SK-N-SH treated with all-trans-retinoic acid at 6 μM for 48 hours (cell line): Measurements from ENCODE around the gene DIAPH1.

Experiments
- ATAC-seq: fragments of 200-7000 bp; cut with Tn5 transposase; 3 replicates; pipeline ENCODE4 v1.9.1; 2020; ENCODE audit warnings: mild to moderate bottlenecking, moderate library complexity
- ARNTL ChIP-seq: fragments of 450-650 bp; formaldehyde crosslinking; IDR thresholded peaks from 2 replicates; pipeline ENCODE4 v1.5.0; 2020; ENCODE audit warnings: low read depth, mild to moderate bottlenecking, moderate library complexity, borderline replicate concordance
- BACH2 ChIP-seq: fragments of 250-450 bp; sonication (Bioruptor Pico); IDR thresholded peaks from 2 replicates; pipeline ENCODE4 v1.9.0; 2021; ENCODE audit warnings: mild to moderate bottlenecking, borderline replicate concordance
- CSDC2 ChIP-seq: fragments of 250-450 bp; sonication (Bioruptor Pico); IDR thresholded peaks from 2 replicates; pipeline ENCODE4 v1.5.0; 2020; ENCODE audit warnings: mild to moderate bottlenecking, moderate library complexity
- ESRRG ChIP-seq: fragments of 250-450 bp; sonication (Bioruptor Pico); IDR thresholded peaks from 2 replicates; pipeline ENCODE4 v1.6.1; 2021; ENCODE audit warnings: mild to moderate bottlenecking
- GLIS3 ChIP-seq: fragments of 250-450 bp; sonication (Bioruptor Pico); IDR thresholded peaks from 2 replicates; pipeline ENCODE4 v1.5.0; 2020; ENCODE audit warnings: mild to moderate bottlenecking, moderate library complexity
- ISL1 ChIP-seq: fragments of 250-450 bp; sonication (Bioruptor Pico); IDR thresholded peaks from 2 replicates; pipeline ENCODE4 v2.1.2; 2022; ENCODE audit warnings: mild to moderate bottlenecking, moderate library complexity
- OSR1 ChIP-seq: fragments of 250-450 bp; sonication (Bioruptor Pico); IDR thresholded peaks from 2 replicates; pipeline ENCODE4 v1.8.0; 2022; ENCODE audit warnings: moderate library complexity, mild to moderate bottlenecking, inconsistent platforms
- PPARA ChIP-seq: fragments of 250-450 bp; sonication (Bioruptor Pico); IDR thresholded peaks from 2 replicates; pipeline ENCODE4 v1.5.0; 2020; ENCODE audit warnings: mild to moderate bottlenecking, borderline replicate concordance
- RARB ChIP-seq: fragments of 250-450 bp; sonication (Bioruptor Pico); IDR thresholded peaks from 2 replicates; pipeline ENCODE4 v1.8.0; 2021; ENCODE audit warnings: mild to moderate bottlenecking, moderate library complexity
- TCF4 ChIP-seq: fragments of 250-450 bp; sonication (Bioruptor Pico); IDR thresholded peaks from 2 replicates; pipeline ENCODE4 v1.8.0; 2021; ENCODE audit warnings: mild to moderate bottlenecking, moderate library complexity, borderline replicate concordance
- TOX ChIP-seq: fragments of 250-450 bp; sonication (Bioruptor Pico); IDR thresholded peaks from 2 replicates; pipeline ENCODE4 v1.8.0; 2021; ENCODE audit warnings: mild to moderate bottlenecking, moderate library complexity, borderline replicate concordance
- ZC3H10 ChIP-seq: fragments of 250-450 bp; sonication (Bioruptor Pico); IDR thresholded peaks from 2 replicates; pipeline ENCODE4 v1.5.1; 2021; ENCODE audit warnings: mild to moderate bottlenecking, moderate library complexity
- ZFP3 ChIP-seq: fragments of 250-450 bp; sonication (Bioruptor Pico); IDR thresholded peaks from 2 replicates; pipeline ENCODE4 v1.5.0; 2020; ENCODE audit warnings: mild to moderate bottlenecking, moderate library complexity
- ZFP30 ChIP-seq: fragments of 450-650 bp; formaldehyde crosslinking; IDR thresholded peaks from 2 replicates; pipeline ENCODE4 v1.5.0; 2022; ENCODE audit warnings: mild to moderate bottlenecking, moderate library complexity
- ZNF565 ChIP-seq: fragments of 450-650 bp; formaldehyde crosslinking; conservative IDR thresholded peaks from 2 replicates; pipeline ENCODE4 v1.5.0; 2020; ENCODE audit warnings: low read depth, mild to moderate bottlenecking, moderate library complexity
- ZNF70 ChIP-seq: fragments of 450-650 bp; formaldehyde crosslinking; IDR thresholded peaks from 2 replicates; pipeline ENCODE4 v1.5.0; 2020; ENCODE audit warnings: mild to moderate bottlenecking, moderate library complexity
- ZNF8 ChIP-seq: fragments of 450-650 bp; formaldehyde crosslinking; IDR thresholded peaks from 2 replicates; pipeline ENCODE4 v1.5.0; 2020; ENCODE audit warnings: mild to moderate bottlenecking, moderate library complexity
- TF ChIP-seq, protein P1 (sequence below): fragments of 250-450 bp; sonication (Bioruptor Pico); IDR thresholded peaks from 2 replicates; pipeline ENCODE4 v1.5.0; 2020; ENCODE audit warnings: mild to moderate bottlenecking, moderate library complexity
- TF ChIP-seq, protein P2 (sequence below): fragments of 250-450 bp; sonication (Bioruptor Pico); IDR thresholded peaks from 2 replicates; pipeline ENCODE4 v1.8.0; 2021; ENCODE audit warnings: low read depth, mild to moderate bottlenecking, moderate library complexity, borderline replicate concordance
- TF ChIP-seq, protein P3 (sequence below): fragments of 250-450 bp; sonication (Bioruptor Pico); IDR thresholded peaks from 2 replicates; pipeline ENCODE4 v1.5.1; 2020; ENCODE audit warnings: low read depth, mild to moderate bottlenecking, moderate library complexity
- TF ChIP-seq, protein P4 (sequence below): fragments of 250-450 bp; sonication (Bioruptor Pico); IDR thresholded peaks from 2 replicates; pipeline ENCODE4 v1.5.1; 2021; ENCODE audit warnings: mild to moderate bottlenecking, moderate library complexity
- TF ChIP-seq, protein P5 (sequence below): fragments of 250-450 bp; sonication (Bioruptor Pico); IDR thresholded peaks from 2 replicates; pipeline ENCODE4 v1.8.0; 2020; ENCODE audit warnings: mild to moderate bottlenecking, moderate library complexity, borderline replicate concordance

DIAPH1 gene

DNA sequence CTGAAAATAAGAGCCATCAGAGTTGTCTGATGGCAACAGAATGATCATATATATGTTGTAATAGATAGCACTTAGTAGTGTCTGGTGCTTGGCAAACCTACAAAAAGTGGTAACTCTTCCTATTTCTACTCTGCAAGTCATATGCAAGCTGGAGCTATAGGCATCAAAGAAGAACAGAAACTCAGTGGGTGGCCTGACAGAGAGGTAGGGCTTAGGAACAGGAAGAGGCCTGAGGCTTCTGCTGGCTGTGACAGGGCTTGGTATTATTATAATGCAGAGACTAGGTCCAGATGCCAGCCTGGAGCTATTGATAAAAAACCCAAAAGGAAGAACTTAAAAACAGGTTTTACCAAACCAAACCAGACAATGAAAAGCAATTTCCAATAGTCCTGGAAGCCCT, 4.4 kb upstream of the DIAPH1 start:
- TF ChIP-seq ZFP30 (CRISPR knock-in tag) (no peak), OSR1 (no peak), CSDC2 (no peak), ARNTL (CRISPR knock-in tag) (no peak)
- TF ChIP-seq, protein P1, sequence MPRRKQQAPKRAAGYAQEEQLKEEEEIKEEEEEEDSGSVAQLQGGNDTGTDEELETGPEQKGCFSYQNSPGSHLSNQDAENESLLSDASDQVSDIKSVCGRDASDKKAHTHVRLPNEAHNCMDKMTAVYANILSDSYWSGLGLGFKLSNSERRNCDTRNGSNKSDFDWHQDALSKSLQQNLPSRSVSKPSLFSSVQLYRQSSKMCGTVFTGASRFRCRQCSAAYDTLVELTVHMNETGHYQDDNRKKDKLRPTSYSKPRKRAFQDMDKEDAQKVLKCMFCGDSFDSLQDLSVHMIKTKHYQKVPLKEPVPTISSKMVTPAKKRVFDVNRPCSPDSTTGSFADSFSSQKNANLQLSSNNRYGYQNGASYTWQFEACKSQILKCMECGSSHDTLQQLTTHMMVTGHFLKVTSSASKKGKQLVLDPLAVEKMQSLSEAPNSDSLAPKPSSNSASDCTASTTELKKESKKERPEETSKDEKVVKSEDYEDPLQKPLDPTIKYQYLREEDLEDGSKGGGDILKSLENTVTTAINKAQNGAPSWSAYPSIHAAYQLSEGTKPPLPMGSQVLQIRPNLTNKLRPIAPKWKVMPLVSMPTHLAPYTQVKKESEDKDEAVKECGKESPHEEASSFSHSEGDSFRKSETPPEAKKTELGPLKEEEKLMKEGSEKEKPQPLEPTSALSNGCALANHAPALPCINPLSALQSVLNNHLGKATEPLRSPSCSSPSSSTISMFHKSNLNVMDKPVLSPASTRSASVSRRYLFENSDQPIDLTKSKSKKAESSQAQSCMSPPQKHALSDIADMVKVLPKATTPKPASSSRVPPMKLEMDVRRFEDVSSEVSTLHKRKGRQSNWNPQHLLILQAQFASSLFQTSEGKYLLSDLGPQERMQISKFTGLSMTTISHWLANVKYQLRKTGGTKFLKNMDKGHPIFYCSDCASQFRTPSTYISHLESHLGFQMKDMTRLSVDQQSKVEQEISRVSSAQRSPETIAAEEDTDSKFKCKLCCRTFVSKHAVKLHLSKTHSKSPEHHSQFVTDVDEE: no peak
- no peak for ATAC-seq

DNA sequence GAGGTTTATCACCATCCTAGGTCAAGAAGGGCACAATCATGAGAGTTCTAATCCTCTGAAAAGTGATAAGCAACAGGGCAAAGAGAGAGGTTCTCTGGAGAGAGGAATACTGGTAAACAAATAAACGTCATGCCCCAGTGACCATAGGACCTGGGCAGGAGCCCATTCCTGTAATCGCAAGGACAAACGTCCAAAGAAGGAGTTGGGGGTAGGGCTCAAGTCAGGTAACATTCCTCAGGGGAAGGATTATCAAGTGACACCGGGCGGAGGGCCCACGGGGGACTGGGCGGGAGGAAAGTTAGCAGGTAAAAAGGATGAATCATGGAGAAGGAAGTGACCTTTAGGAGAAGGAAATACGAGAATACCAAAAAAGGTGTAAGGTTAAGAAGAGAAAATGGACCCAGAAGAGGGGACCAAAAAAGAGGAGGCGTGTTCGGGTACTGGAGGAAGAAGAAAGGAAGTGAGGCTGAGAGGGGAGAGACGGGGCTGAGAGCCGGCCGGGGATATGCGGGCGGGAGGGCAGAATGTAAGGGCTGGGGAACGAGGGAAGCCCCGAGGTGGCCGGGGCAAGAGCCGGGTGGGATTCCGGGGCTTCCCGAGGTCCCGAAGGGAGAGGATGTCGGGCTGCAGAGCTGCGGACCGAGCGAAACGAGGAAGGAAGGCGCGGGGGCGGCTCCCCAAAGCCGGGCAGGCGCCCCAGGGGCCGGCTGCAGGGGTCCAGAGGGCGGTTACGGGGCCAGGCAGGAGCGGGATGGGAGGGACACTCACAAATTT, 583 bp downstream of the DIAPH1 start:
- TF ChIP-seq GLIS3 (CRISPR knock-in tag) (no peak), ZNF70 (no peak), OSR1 (no peak), ZC3H10 (CRISPR knock-in tag) (no peak), ARNTL (CRISPR knock-in tag) (no peak), ESRRG (no peak)
- TF ChIP-seq, protein P2, sequence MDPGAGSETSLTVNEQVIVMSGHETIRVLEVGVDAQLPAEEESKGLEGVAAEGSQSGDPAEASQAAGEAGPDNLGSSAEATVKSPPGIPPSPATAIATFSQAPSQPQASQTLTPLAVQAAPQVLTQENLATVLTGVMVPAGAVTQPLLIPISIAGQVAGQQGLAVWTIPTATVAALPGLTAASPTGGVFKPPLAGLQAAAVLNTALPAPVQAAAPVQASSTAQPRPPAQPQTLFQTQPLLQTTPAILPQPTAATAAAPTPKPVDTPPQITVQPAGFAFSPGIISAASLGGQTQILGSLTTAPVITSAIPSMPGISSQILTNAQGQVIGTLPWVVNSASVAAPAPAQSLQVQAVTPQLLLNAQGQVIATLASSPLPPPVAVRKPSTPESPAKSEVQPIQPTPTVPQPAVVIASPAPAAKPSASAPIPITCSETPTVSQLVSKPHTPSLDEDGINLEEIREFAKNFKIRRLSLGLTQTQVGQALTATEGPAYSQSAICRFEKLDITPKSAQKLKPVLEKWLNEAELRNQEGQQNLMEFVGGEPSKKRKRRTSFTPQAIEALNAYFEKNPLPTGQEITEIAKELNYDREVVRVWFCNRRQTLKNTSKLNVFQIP: no peak
- peak; percentile 55 for ATAC-seq

DNA sequence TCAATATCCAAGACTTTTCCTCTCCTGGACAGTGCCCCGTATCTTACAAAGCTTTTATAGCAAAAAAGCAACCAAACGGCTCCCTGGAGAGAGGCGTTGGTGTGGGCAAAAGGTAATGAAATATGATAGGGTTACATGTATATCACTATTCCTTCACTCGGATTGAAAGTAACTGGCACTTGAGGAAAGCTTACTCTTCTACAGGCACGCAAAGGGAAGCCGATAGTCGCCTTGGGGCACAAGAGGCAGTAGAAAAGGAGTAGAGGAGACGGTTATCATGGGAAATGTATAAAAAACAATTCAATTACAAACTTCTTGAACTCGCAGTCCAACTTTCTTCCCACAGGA, 1.1 kb downstream of the DIAPH1 start:
- no peak for ATAC-seq
- TF ChIP-seq TCF4 (CRISPR knock-in tag) (no peak), ZFP30 (CRISPR knock-in tag) (no peak), BACH2 (CRISPR knock-in tag) (no peak), ZFP3 (CRISPR knock-in tag) (no peak), PPARA (no peak), TOX (CRISPR knock-in tag) (no peak), ARNTL (CRISPR knock-in tag) (no peak), ZC3H10 (CRISPR knock-in tag) (no peak), CSDC2 (no peak), ISL1 (CRISPR knock-in tag) (no peak), RARB (CRISPR knock-in tag) (no peak), ZNF8 (CRISPR knock-in tag) (no peak), ESRRG (no peak), ZNF565 (CRISPR knock-in tag) (no peak), OSR1 (no peak), GLIS3 (CRISPR knock-in tag) (no peak)
- TF ChIP-seq, protein P3, sequence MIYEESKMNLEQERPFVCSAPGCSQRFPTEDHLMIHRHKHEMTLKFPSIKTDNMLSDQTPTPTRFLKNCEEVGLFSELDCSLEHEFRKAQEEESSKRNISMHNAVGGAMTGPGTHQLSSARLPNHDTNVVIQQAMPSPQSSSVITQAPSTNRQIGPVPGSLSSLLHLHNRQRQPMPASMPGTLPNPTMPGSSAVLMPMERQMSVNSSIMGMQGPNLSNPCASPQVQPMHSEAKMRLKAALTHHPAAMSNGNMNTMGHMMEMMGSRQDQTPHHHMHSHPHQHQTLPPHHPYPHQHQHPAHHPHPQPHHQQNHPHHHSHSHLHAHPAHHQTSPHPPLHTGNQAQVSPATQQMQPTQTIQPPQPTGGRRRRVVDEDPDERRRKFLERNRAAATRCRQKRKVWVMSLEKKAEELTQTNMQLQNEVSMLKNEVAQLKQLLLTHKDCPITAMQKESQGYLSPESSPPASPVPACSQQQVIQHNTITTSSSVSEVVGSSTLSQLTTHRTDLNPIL: no peak
- TF ChIP-seq, protein P1: no peak
- TF ChIP-seq, protein P4, sequence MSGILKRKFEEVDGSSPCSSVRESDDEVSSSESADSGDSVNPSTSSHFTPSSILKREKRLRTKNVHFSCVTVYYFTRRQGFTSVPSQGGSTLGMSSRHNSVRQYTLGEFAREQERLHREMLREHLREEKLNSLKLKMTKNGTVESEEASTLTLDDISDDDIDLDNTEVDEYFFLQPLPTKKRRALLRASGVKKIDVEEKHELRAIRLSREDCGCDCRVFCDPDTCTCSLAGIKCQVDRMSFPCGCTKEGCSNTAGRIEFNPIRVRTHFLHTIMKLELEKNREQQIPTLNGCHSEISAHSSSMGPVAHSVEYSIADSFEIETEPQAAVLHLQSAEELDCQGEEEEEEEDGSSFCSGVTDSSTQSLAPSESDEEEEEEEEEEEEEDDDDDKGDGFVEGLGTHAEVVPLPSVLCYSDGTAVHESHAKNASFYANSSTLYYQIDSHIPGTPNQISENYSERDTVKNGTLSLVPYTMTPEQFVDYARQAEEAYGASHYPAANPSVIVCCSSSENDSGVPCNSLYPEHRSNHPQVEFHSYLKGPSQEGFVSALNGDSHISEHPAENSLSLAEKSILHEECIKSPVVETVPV (CRISPR knock-in tag): no peak
- TF ChIP-seq, protein P5, sequence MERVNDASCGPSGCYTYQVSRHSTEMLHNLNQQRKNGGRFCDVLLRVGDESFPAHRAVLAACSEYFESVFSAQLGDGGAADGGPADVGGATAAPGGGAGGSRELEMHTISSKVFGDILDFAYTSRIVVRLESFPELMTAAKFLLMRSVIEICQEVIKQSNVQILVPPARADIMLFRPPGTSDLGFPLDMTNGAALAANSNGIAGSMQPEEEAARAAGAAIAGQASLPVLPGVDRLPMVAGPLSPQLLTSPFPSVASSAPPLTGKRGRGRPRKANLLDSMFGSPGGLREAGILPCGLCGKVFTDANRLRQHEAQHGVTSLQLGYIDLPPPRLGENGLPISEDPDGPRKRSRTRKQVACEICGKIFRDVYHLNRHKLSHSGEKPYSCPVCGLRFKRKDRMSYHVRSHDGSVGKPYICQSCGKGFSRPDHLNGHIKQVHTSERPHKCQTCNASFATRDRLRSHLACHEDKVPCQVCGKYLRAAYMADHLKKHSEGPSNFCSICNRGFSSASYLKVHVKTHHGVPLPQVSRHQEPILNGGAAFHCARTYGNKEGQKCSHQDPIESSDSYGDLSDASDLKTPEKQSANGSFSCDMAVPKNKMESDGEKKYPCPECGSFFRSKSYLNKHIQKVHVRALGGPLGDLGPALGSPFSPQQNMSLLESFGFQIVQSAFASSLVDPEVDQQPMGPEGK (CRISPR knock-in tag): no peak
